Large intestine (tissue), 3 donors: ENCODE results near the gene FRMD4A. TPM values are rescaled to one million over a fixed set of nuclear protein-coding genes. Genes with fewer than 3 reads are reported as not detected.

ENCODE experiments used
- DNase-seq, 2 donors: peaks; one replicate each; pipeline versions ENCODE4 v3.0.0 to v3.0.0-alpha.2; 2013
- H3K27ac ChIP-seq: one replicate; pipeline ENCODE4 v1.5.1; 2013; ENCODE audit warnings: low read length
- H3K27me3 ChIP-seq: 2 replicates; pipeline ENCODE4 v1.6.1; 2013; ENCODE audit warnings: low read length; ENCODE audit not compliant: control insufficient read depth, insufficient read depth
- H3K36me3 ChIP-seq: 2 replicates; pipeline ENCODE4 v1.6.1; 2013; ENCODE audit warnings: low read length; ENCODE audit not compliant: control insufficient read depth, insufficient read depth
- H3K4me1 ChIP-seq: one replicate; pipeline ENCODE4 v1.6.1; 2013; ENCODE audit warnings: low read length; ENCODE audit not compliant: control insufficient read depth, insufficient read depth
- H3K4me3 ChIP-seq: one replicate; pipeline ENCODE4 v1.5.1; 2013; ENCODE audit warnings: low read length
- H3K9me3 ChIP-seq: one replicate; pipeline ENCODE4 v1.6.1; 2013; ENCODE audit warnings: mild to moderate bottlenecking, low read depth, low read length, moderate library complexity; ENCODE audit not compliant: control insufficient read depth
- WGBS: methylation state at CpG from one replicate; pipeline ENCODE4 v1.1.5; 2013; ENCODE audit warnings: low lambda C conversion rate; ENCODE audit not compliant: insufficient coverage; 5-methylcytosine and 5-hydroxymethylcytosine counted together
- polyA plus RNA-seq: library from polyadenylated mRNA; unstranded; fragments of 120-200 nt; gene quantifications from one replicate; pipeline ENCODE4 v1.2.1, GENCODE V29; 2013

Gene FRMD4A
- polyA plus RNA-seq, 1 donor, result 19.8 TPM

- Histone ChIP-seq H3K36me3 (peaks cover 11% of the 10 kb centered on the region), H3K4me1 (peaks cover 3% of the 10 kb centered on the region), H3K9me3 (no peaks in the 10 kb centered on the region), H3K27me3 (no peaks in the 10 kb centered on the region), H3K4me3 (no peak overlapping the region), H3K27ac (peak overlapping the region; percentile 54)
- 53% methylated on average over 3 of the region's 5 CpGs for WGBS
- no peak for DNase-seq
These were observed 697.8 kb downstream of the FRMD4A start for GRCh38 chr10:13632884-13633440.

GRCh38 chr10:13632440-13632839, 698.3 kb downstream of the FRMD4A start:
- Histone ChIP-seq H3K9me3 (no peaks in the 10 kb centered on the region), H3K36me3 (peaks cover 15% of the 10 kb centered on the region), H3K4me3 (no peak overlapping the region), H3K4me1 (peaks cover 3% of the 10 kb centered on the region), H3K27ac (peak overlapping the region; percentile 54), H3K27me3 (no peaks in the 10 kb centered on the region)
- no CpG with 5 or more reads among the region's 3 CpGs for WGBS
- no peak for DNase-seq

DNA sequence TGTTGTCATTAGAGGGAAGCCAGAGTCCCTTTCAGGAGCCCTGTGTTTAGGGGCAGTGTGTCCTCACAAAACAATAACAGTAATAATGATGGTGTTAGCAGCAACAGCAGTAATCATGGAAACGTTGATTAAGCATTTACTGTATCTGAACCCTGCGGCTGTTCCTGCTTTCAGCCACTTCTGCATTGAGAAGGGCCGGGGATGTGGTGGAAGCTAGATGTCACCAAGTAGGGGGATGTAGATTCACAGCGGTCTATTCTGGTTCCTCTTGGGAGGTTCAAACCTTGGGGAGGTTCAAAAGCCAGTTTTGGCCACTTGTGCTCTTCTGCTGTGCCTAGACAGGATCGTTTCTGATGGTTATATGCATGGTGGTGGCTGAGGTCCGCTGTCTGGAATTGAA, 699.1 kb downstream of the FRMD4A start:
- no peak overlapping the region for H3K27ac ChIP-seq
- DNase-seq, result no peak
- no CpG with 5 or more reads among the region's 6 CpGs for WGBS

GRCh38 chr10:13630231-13630630, 700.5 kb downstream of the FRMD4A start:
- no peaks in the 10 kb centered on the region for H3K27me3 ChIP-seq
- peaks cover 15% of the 10 kb centered on the region for H3K36me3 ChIP-seq
- H3K4me1 ChIP-seq, result peaks cover 3% of the 10 kb centered on the region
- H3K9me3 ChIP-seq, result no peaks in the 10 kb centered on the region
- H3K27ac ChIP-seq, result no peak overlapping the region
- no peak for DNase-seq
- no peak overlapping the region for H3K4me3 ChIP-seq

More for the DNA sequence above, 699.1 kb downstream of the FRMD4A start:
- peaks cover 3% of the 10 kb centered on the region for H3K4me1 ChIP-seq
- H3K27me3 ChIP-seq, result no peaks in the 10 kb centered on the region
- no peak overlapping the region for H3K4me3 ChIP-seq
- peaks cover 15% of the 10 kb centered on the region for H3K36me3 ChIP-seq
- H3K9me3 ChIP-seq, result no peaks in the 10 kb centered on the region

DNA sequence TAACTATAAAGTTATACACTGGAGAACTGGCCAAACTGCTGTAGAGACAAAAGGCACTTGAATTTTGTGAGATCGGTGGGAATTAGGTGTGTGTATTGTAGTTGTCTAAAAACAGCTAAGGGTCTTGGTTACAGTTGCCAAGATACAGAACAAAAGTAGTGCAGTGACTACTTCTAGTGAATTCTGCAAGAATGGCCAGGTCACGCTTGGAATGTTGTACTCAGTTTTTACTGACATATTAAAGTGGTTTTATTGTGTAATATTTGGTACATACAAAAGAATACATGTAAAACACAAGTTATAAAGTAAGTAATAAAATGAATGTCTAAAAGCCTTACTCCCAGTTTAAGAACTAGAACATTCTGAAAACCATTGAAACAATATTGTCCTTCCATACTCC, 701.6 kb downstream of the FRMD4A start:
- 17% methylated on average over 1 of the region's 2 CpGs for WGBS
- Histone ChIP-seq H3K4me3 (no peak overlapping the region), H3K4me1 (peaks cover 2% of the 10 kb centered on the region), H3K27me3 (no peaks in the 10 kb centered on the region), H3K27ac (no peak overlapping the region), H3K9me3 (no peaks in the 10 kb centered on the region), H3K36me3 (peaks cover 21% of the 10 kb centered on the region)
- DNase-seq, result no peak

- WGBS, result 65% methylated on average over 2 of the region's 7 CpGs
- Histone ChIP-seq H3K4me1 (no peaks in the 10 kb centered on the region), H3K36me3 (peaks cover 24% of the 10 kb centered on the region), H3K9me3 (no peaks in the 10 kb centered on the region), H3K27me3 (no peaks in the 10 kb centered on the region), H3K4me3 (no peak overlapping the region), H3K27ac (no peak overlapping the region)
- no peak for DNase-seq
These were observed 702.1 kb downstream of the FRMD4A start for GRCh38 chr10:13628661-13629060.

DNA sequence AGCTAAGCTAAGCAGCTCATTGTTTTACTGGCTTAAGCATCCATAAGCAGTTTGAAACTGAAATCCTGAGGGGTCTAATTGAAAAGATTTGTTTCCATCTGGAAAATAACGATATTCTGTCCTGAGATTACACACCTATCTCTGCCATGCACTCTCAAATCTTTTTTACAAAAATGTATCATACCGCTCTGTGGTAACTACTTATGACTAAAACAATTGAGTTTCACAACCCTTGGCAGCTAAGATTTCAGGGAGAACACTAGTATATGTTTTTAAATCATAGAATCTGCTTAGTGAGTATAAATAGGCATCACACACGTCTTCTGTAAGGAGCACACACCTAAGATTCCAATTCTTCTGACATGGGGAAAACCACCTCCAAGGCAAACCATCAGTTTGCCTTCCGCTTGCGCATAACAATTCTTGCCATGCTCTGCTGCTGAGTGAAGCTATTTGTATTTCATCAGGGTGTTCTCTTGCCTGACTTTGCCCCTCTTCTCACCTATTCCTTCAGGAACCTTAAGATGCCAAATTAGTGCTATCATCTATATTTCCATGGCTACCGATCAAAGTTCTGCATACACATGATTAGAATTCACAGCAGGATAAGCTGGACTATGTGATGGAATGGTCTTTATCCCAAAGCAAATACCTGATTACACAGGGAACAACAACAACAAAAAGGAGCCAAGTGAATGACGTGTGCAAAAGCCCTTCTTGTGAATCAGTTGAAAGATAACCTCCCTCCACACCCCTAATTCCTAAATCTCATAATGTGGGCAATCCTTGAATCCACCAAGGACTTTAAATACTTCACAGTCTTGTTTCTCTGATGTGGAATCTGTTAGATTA, 703.0 kb downstream of the FRMD4A start:
- Histone ChIP-seq H3K36me3 (peaks cover 22% of the 10 kb centered on the region), H3K27ac (no peak overlapping the region), H3K9me3 (no peaks in the 10 kb centered on the region), H3K4me1 (no peaks in the 10 kb centered on the region), H3K4me3 (no peak overlapping the region), H3K27me3 (no peaks in the 10 kb centered on the region)
- no peak for DNase-seq
- 100% methylated on average over 2 of the region's 7 CpGs for WGBS

GRCh38 chr10:13624630-13625029, 706.1 kb downstream of the FRMD4A start:
- no CpG with 5 or more reads among the region's 1 CpG for WGBS

GRCh38 chr10:13621931-13622330, 708.8 kb downstream of the FRMD4A start:
- Histone ChIP-seq H3K4me1 (no peaks in the 10 kb centered on the region), H3K9me3 (no peaks in the 10 kb centered on the region), H3K27me3 (no peaks in the 10 kb centered on the region), H3K4me3 (no peak overlapping the region), H3K27ac (no peak overlapping the region), H3K36me3 (peaks cover 40% of the 10 kb centered on the region)
- no CpG with 5 or more reads among the region's 2 CpGs for WGBS
- no peak for DNase-seq

More at GRCh38 chr10:13624630-13625029, 706.1 kb downstream of the FRMD4A start:
- Histone ChIP-seq H3K4me3 (no peak overlapping the region), H3K9me3 (no peaks in the 10 kb centered on the region), H3K27me3 (no peaks in the 10 kb centered on the region), H3K27ac (no peak overlapping the region), H3K36me3 (peaks cover 26% of the 10 kb centered on the region), H3K4me1 (no peaks in the 10 kb centered on the region)
- DNase-seq, result no peak

DNA sequence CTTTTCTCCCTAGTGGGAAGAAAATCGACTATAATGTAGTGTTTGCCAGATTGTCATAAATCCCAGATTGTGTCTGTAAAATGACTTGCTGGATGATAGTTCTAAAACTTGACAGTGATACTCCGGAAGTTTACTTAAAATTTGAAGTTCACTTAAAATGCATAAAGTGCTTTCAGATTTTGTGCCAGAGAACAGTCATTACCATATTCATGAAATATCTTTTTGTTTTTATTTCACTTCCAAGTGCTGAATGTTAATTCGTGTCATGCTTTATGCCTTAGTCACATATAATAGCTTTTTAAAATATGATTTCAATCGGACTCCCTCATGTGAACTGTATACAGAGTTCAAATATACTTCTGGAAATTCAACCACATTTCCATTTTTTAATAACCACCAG, 713.6 kb downstream of the FRMD4A start:
- Histone ChIP-seq H3K4me3 (no peak overlapping the region), H3K9me3 (no peaks in the 10 kb centered on the region), H3K27me3 (no peaks in the 10 kb centered on the region), H3K27ac (no peak overlapping the region), H3K4me1 (no peaks in the 10 kb centered on the region), H3K36me3 (peaks cover 65% of the 10 kb centered on the region)
- DNase-seq, result no peak
- WGBS, result 81% methylated on average over 2 of the region's 4 CpGs
